KMS-11 (cell line): ENCODE data around the gene HPSE2.

Experiments used
- H2AFZ ChIP-seq: fragments of 200-600 bp; sonication (generic); 2 replicates; pipeline ENCODE4 v1.6.1; 2016; ENCODE audit warnings: antibody characterized with exemption, mixed run types, low read depth
- H3K27ac ChIP-seq: fragments of 200-600 bp; sonication (generic); 2 replicates; pipeline ENCODE4 v1.6.1; 2016; ENCODE audit warnings: mild to moderate bottlenecking, mixed run types
- H3K27me3 ChIP-seq: fragments of 200-600 bp; sonication (generic); 2 replicates; pipeline ENCODE4 v1.6.1; 2017; ENCODE audit warnings: mild to moderate bottlenecking, low read depth, mixed run types, moderate library complexity; ENCODE audit not compliant: insufficient read depth
- H3K36me3 ChIP-seq: fragments of 200-600 bp; sonication (generic); 2 replicates; pipeline ENCODE4 v1.6.1; 2017; ENCODE audit warnings: mild to moderate bottlenecking, mixed run types; ENCODE audit not compliant: insufficient read depth
- H3K4me1 ChIP-seq: fragments of 200-600 bp; sonication (generic); 2 replicates; pipeline ENCODE4 v1.6.1; 2016; ENCODE audit warnings: mild to moderate bottlenecking, low read depth, mixed run types; ENCODE audit not compliant: poor library complexity, severe bottlenecking
- H3K4me2 ChIP-seq: fragments of 200-600 bp; sonication (generic); 2 replicates; pipeline ENCODE4 v1.7.0; 2016; ENCODE audit warnings: mild to moderate bottlenecking, mixed run types
- H3K4me3 ChIP-seq: fragments of 200-600 bp; sonication (generic); IDR thresholded peaks from 2 replicates; pipeline ENCODE4 v1.6.1; 2017; ENCODE audit warnings: low read depth, low read length, mixed read lengths; ENCODE audit not compliant: insufficient read depth
- H3K79me2 ChIP-seq: fragments of 200-600 bp; sonication (generic); 2 replicates; pipeline ENCODE4 v1.6.1; 2016; ENCODE audit warnings: low read depth, mixed run types; ENCODE audit not compliant: insufficient read depth
- H3K9ac ChIP-seq: fragments of 200-600 bp; sonication (generic); 2 replicates; pipeline ENCODE4 v1.6.1; 2016; ENCODE audit warnings: mild to moderate bottlenecking, mixed run types
- H4K20me1 ChIP-seq: fragments of 200-600 bp; sonication (generic); 2 replicates; pipeline ENCODE4 v1.6.1; 2016; ENCODE audit warnings: mild to moderate bottlenecking, mixed run types; ENCODE audit not compliant: insufficient read depth
- CTCF ChIP-seq: fragments of 200-600 bp; sonication (generic); conservative IDR thresholded peaks from 2 replicates; pipeline ENCODE4 v1.6.1; 2017; ENCODE audit warnings: low read depth, mild to moderate bottlenecking, antibody characterized with exemption, low read length, moderate library complexity, mixed read lengths

The HPSE2 gene

GRCh38 chr10:98917828-98918227, 317.8 kb downstream of the HPSE2 start:
- no peak overlapping the region for H3K9ac ChIP-seq
- TF ChIP-seq CTCF = no peak

GRCh38 chr10:98916526-98917125, 319.0 kb downstream of the HPSE2 start:
- H3K27me3 ChIP-seq = no peaks in the 10 kb centered on the region
- H3K36me3 ChIP-seq = no peaks in the 10 kb centered on the region
- H3K4me1 ChIP-seq = no peaks in the 10 kb centered on the region
- H3K4me2 ChIP-seq = no peak overlapping the region
- no peak overlapping the region for H2AFZ ChIP-seq
- H3K79me2 ChIP-seq = no peaks in the 10 kb centered on the region
- TF ChIP-seq CTCF = no peak
- H3K27ac ChIP-seq = no peak overlapping the region
- no peak overlapping the region for H3K4me3 ChIP-seq
- no peak overlapping the region for H3K9ac ChIP-seq
- H4K20me1 ChIP-seq = no peaks in the 10 kb centered on the region

More at GRCh38 chr10:98917828-98918227, 317.8 kb downstream of the HPSE2 start:
- no peak overlapping the region for H3K4me2 ChIP-seq
- no peaks in the 10 kb centered on the region for H3K27me3 ChIP-seq
- no peak overlapping the region for H3K27ac ChIP-seq
- no peaks in the 10 kb centered on the region for H4K20me1 ChIP-seq
- no peak overlapping the region for H2AFZ ChIP-seq
- no peaks in the 10 kb centered on the region for H3K79me2 ChIP-seq
- no peaks in the 10 kb centered on the region for H3K36me3 ChIP-seq
- H3K4me3 ChIP-seq = no peak overlapping the region
- no peaks in the 10 kb centered on the region for H3K4me1 ChIP-seq

GRCh38 chr10:98915911-98916310, 319.7 kb downstream of the HPSE2 start:
- Histone ChIP-seq H3K4me1 (no peaks in the 10 kb centered on the region), H3K27ac (no peak overlapping the region), H2AFZ (no peak overlapping the region), H3K4me3 (no peak overlapping the region), H3K9ac (no peak overlapping the region), H4K20me1 (no peaks in the 10 kb centered on the region), H3K27me3 (no peaks in the 10 kb centered on the region), H3K79me2 (no peaks in the 10 kb centered on the region), H3K36me3 (no peaks in the 10 kb centered on the region), H3K4me2 (no peak overlapping the region)
- TF ChIP-seq CTCF = no peak

- H3K27ac ChIP-seq = no peak overlapping the region
- TF ChIP-seq CTCF = no peak
- no peaks in the 10 kb centered on the region for H3K27me3 ChIP-seq
- H4K20me1 ChIP-seq = no peaks in the 10 kb centered on the region
- H3K4me2 ChIP-seq = no peak overlapping the region
- no peak overlapping the region for H3K9ac ChIP-seq
- H2AFZ ChIP-seq = no peak overlapping the region
- H3K4me1 ChIP-seq = no peaks in the 10 kb centered on the region
- H3K4me3 ChIP-seq = no peak overlapping the region
- H3K79me2 ChIP-seq = no peaks in the 10 kb centered on the region
- no peaks in the 10 kb centered on the region for H3K36me3 ChIP-seq
Observed at GRCh38 chr10:98910546-98910945, 325.1 kb downstream of the HPSE2 start.
